GM12801 (cell line): ENCODE results near the gene USP28.

Experiments
- CTCF ChIP-seq: IDR thresholded peaks from one replicate; pipeline ENCODE4 v1.5.1; 2011; ENCODE audit warnings: control low read depth; ENCODE audit not compliant: insufficient read length; ENCODE audit errors: extremely low read depth

USP28 gene

GRCh38 chr11:113904379-113905101 lies 29.2 kb upstream of the USP28 start, which contains the start of gene HTR3B:
Gene HTR3B (plus strand): TSS chr11:113904796. CDS start chr11:113904934, 138 bp downstream.
- TF ChIP-seq CTCF: no peak

GRCh38 chr11:113901141-113901540 lies 25.8 kb upstream of the USP28 start:
- no peak for TF ChIP-seq CTCF

GRCh38 chr11:113896156-113896879 lies 20.9 kb upstream of the USP28 start:
- no peak for TF ChIP-seq CTCF

GRCh38 chr11:113895367-113896155 lies 20.2 kb upstream of the USP28 start:
- TF ChIP-seq CTCF: no peak

DNA sequence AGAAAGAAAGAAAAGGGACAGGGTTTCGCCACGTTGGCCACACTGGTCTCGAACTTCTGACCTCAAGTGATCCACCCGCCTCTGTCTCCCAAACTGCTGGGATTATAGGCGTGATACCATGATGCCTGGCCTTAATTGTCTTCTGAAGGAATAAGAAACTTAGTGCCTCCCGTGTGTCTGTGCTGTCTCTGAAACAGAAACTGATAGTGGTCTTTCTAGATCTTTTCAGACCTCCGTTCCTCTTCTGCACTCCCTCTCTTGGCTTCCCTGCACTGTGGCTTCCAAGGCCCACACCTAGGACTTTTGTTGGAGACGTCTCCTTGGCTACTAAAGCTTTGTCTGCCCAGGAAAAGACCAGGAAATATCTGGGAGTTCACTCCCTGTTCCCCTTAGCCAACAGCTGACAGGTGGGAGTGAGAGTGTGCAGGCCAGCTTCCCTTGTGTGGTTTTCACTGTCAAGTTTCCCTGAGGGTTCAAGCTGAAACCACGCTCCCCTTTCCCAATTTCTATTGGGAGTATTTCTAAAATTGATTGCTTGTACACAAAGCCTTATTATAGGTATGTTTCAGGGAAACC lies 19.1 kb upstream of the USP28 start:
- TF ChIP-seq CTCF: no peak

DNA sequence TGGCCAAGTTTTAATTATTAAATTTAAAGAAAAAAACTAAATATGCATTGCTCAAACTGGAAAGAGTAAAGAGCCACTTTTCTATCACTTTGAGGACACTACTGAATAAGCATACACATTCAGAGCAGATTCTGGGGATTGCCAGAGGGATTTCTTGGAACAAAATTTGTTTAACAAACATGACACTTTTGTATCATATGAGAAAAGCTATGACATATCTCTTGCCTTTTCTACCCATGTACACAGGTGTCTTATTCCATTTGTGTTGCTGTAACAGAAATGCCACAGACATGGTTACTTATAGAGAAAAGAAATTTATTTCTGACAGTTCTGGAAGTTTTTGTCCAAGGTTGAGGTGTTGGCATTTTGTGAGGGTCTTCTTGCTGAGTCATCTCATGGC lies 13.5 kb upstream of the USP28 start:
- TF ChIP-seq CTCF: no peak

DNA sequence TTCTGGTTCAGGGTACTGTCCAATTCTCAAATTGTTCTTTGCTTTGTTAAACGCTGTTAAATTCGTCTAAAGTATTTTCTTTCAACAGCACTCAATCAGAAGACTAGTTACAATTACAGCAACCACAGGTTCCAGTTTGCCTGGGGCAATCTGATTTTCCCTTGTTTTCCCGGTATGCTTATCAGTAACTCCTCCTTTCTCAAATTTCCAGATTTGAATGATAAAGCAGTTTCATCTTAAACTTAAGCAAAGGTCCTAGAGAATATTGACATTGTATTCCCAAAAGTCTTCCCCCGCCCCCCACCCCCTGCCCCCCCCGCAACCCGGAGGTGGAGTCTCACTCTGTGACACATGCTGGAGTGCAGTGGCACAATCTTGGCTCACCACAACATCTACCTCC lies 10.5 kb upstream of the USP28 start:
- TF ChIP-seq CTCF: no peak
